H1 (cell line): ENCODE measurements around the gene CIZ1. TPM values are rescaled to one million over a fixed set of nuclear protein-coding genes. Genes with fewer than 3 reads are reported as not detected.
A peak's percentile ranks its signal among the peaks of the same experiment; 100 is the strongest.

Experiments used
- CTCF ChIA-PET: fragments of 300-600 bp; sonication (Branson Sonifier 250); formaldehyde crosslinking; loops from one replicate; lab custom pipeline; 2021; ENCODE audit not compliant: partially characterized antibody; lab: Charles Lee
- POLR2A ChIA-PET: fragments of 300-600 bp; sonication (Branson Sonifier 250); formaldehyde crosslinking; loops from one replicate; lab custom pipeline; 2021; ENCODE audit warnings: inconsistent platforms; ENCODE audit not compliant: partially characterized antibody; lab: Charles Lee
- DNase-seq, 2 experiments: peaks; one replicate each; pipeline versions ENCODE4 v3.0.0 to v3.0.0-alpha.2; 2010 to 2022; ENCODE audit warnings: low spot score in 2 of 2, low read depth in 1 of 2, mixed read lengths in 1 of 2
- FAIRE-seq: peaks from 2 replicates; lab custom pipeline; 2011; peaks lifted over from hg19 to GRCh38; lab: Jason Lieb, UNC
- H2AFZ ChIP-seq: 2 replicates; pipeline ENCODE4 v1.8.1; 2012; ENCODE audit warnings: low read length, inconsistent platforms
- H2AK5ac ChIP-seq: 2 replicates; pipeline ENCODE4 v1.6.1; 2013; ENCODE audit warnings: low read depth, low read length
- H2BK120ac ChIP-seq: replicated peaks from 2 replicates; pipeline ENCODE3; 2013; ENCODE audit warnings: low read depth, low read length, inconsistent platforms
- H2BK12ac ChIP-seq: 2 replicates; pipeline ENCODE4 v1.6.1; 2013; ENCODE audit warnings: low read depth, low read length
- H2BK15ac ChIP-seq: 2 replicates; pipeline ENCODE4 v1.6.1; 2013; ENCODE audit warnings: low read length
- H2BK20ac ChIP-seq: 2 replicates; pipeline ENCODE4 v1.6.1; 2013; ENCODE audit warnings: low read length
- H2BK5ac ChIP-seq: 2 replicates; pipeline ENCODE4 v1.6.1; 2013; ENCODE audit warnings: low read depth, low read length
- H3K14ac ChIP-seq: 2 replicates; pipeline ENCODE4 v1.6.1; 2013; ENCODE audit warnings: inconsistent platforms; ENCODE audit not compliant: insufficient read length
- H3K18ac ChIP-seq: 2 replicates; pipeline ENCODE4 v1.6.1; 2013; ENCODE audit warnings: low read length; ENCODE audit errors: extremely low read depth
- H3K23ac ChIP-seq: 2 replicates; pipeline ENCODE4 v1.6.1; 2013; ENCODE audit warnings: inconsistent platforms; ENCODE audit not compliant: insufficient read length
- H3K23me2 ChIP-seq: 2 replicates; pipeline ENCODE4 v1.6.1; 2013; ENCODE audit warnings: low read depth, low read length
- H3K27ac ChIP-seq: 2 replicates; pipeline ENCODE4 v1.6.1; 2011; ENCODE audit warnings: low read depth, low read length, inconsistent platforms
- H3K27me3 ChIP-seq, 4 experiments: replicated peaks in 1 of 4; 1 replicate in 1 of 4; 2 replicates in 3 of 4; pipeline versions ENCODE4 v1.6.1 to v1.8.1; 2011 to 2013; ENCODE audit warnings: low read length in 3 of 4, mild to moderate bottlenecking in 3 of 4, inconsistent platforms in 2 of 4, mixed read lengths in 2 of 4, moderate library complexity in 1 of 4; ENCODE audit not compliant: control insufficient read depth in 3 of 4, insufficient read depth in 3 of 4; ENCODE audit errors: extremely low read depth in 1 of 4
- H3K36me3 ChIP-seq, 4 experiments: 2 replicates each; pipeline versions ENCODE4 v1.6.1 to v1.8.1; 2011 to 2013; ENCODE audit warnings: mild to moderate bottlenecking in 4 of 4, low read length in 3 of 4, moderate library complexity in 2 of 4, control low read depth in 1 of 4, inconsistent platforms in 1 of 4; ENCODE audit not compliant: insufficient read depth in 4 of 4, control insufficient read depth in 2 of 4
- H3K4ac ChIP-seq: replicated peaks from 2 replicates; pipeline ENCODE3; 2013; ENCODE audit warnings: low read length, low read depth, mixed read lengths, inconsistent platforms; ENCODE audit not compliant: insufficient read length
- H3K4me1 ChIP-seq, 4 experiments: replicated peaks in 1 of 4; 1 replicate in 1 of 4; 2 replicates in 3 of 4; pipeline versions ENCODE4 v1.6.1 to v1.8.1; 2011 to 2013; ENCODE audit warnings: low read length in 3 of 4, inconsistent platforms in 2 of 4, mixed read lengths in 1 of 4; ENCODE audit not compliant: insufficient read depth in 4 of 4, control insufficient read depth in 3 of 4
- H3K4me2 ChIP-seq, 2 experiments: 2 replicates each; pipeline versions ENCODE4 v1.6.1 to v1.8.1; 2011 to 2013; ENCODE audit warnings: low read depth in 2 of 2, low read length in 2 of 2, control low read depth in 1 of 2, inconsistent platforms in 1 of 2, mild to moderate bottlenecking in 1 of 2; ENCODE audit not compliant: insufficient read depth in 1 of 2
- H3K4me3 ChIP-seq, 4 experiments: fragments of 200-600, 300-600 bp in 1 of 4; sonication (generic), shearing (Covaris generic), sonication (Bioruptor Twin) in 1 of 4; 2 replicates each; pipeline versions ENCODE4 v1.5.1 to v1.8.1; 2011 to 2016; ENCODE audit warnings: low read length in 4 of 4, low read depth in 3 of 4, control low read depth in 2 of 4, inconsistent platforms in 2 of 4, mild to moderate bottlenecking in 2 of 4, mixed read lengths in 1 of 4, moderate library complexity in 1 of 4; ENCODE audit not compliant: insufficient read depth in 2 of 4; ENCODE audit errors: extremely low read depth in 1 of 4
- H3K56ac ChIP-seq: replicated peaks from 2 replicates; pipeline ENCODE3; 2013; ENCODE audit warnings: low read depth, mild to moderate bottlenecking, mixed read lengths, low read length, inconsistent platforms; ENCODE audit not compliant: insufficient read length
- H3K79me1 ChIP-seq: 2 replicates; pipeline ENCODE4 v1.6.1; 2013; ENCODE audit warnings: low read depth, low read length, control low read depth
- H3K79me2 ChIP-seq, 2 experiments: 2 replicates each; pipeline versions ENCODE4 v1.6.1 to v1.8.1; 2012 to 2013; ENCODE audit warnings: low read length in 2 of 2, mild to moderate bottlenecking in 2 of 2, inconsistent platforms in 1 of 2; ENCODE audit not compliant: insufficient read depth in 2 of 2, control insufficient read depth in 1 of 2
- H3K9ac ChIP-seq, 4 experiments: replicated peaks in 1 of 4; 1 replicate in 1 of 4; 2 replicates in 3 of 4; pipeline versions ENCODE4 v1.6.1 to v1.8.1; 2011 to 2013; ENCODE audit warnings: low read depth in 3 of 4, low read length in 3 of 4, control low read depth in 2 of 4, mild to moderate bottlenecking in 2 of 4, moderate library complexity in 2 of 4, inconsistent platforms in 1 of 4; ENCODE audit errors: extremely low read depth in 1 of 4
- H3K9me3 ChIP-seq, 2 experiments: 2 replicates each; pipeline versions ENCODE4 v1.6.1 to v1.8.1; 2012 to 2013; ENCODE audit warnings: mild to moderate bottlenecking in 2 of 2, moderate library complexity in 2 of 2, control low read depth in 1 of 2, inconsistent platforms in 1 of 2, low read depth in 1 of 2, low read length in 1 of 2, mixed read lengths in 1 of 2; ENCODE audit not compliant: insufficient read depth in 2 of 2
- H4K20me1 ChIP-seq, 2 experiments: replicated peaks in 1 of 2; 2 replicates each; pipeline versions ENCODE3 to v1.8.1; 2011 to 2013; ENCODE audit warnings: inconsistent platforms in 2 of 2, low read length in 2 of 2, mild to moderate bottlenecking in 1 of 2; ENCODE audit not compliant: insufficient read depth in 2 of 2, control insufficient read depth in 1 of 2
- H4K5ac ChIP-seq: 2 replicates; pipeline ENCODE4 v1.6.1; 2013; ENCODE audit warnings: low read length, low read depth, mixed read lengths, inconsistent platforms; ENCODE audit not compliant: insufficient read length
- H4K8ac ChIP-seq: 2 replicates; pipeline ENCODE4 v1.8.0; 2013; ENCODE audit warnings: mild to moderate bottlenecking, moderate library complexity, low read length, inconsistent platforms; ENCODE audit not compliant: insufficient read depth; ENCODE audit errors: extremely low read depth
- H4K91ac ChIP-seq: replicated peaks from 2 replicates; pipeline ENCODE3; 2013; ENCODE audit warnings: low read length, mixed read lengths, inconsistent platforms; ENCODE audit not compliant: insufficient read length
- CBX5 ChIP-seq: fragments of 300-800, 300-1000 bp; sonication (generic); IDR thresholded peaks from 2 replicates; pipeline ENCODE4 v1.7.1; 2016; ENCODE audit warnings: antibody characterized with exemption, low read length, low read depth
- KDM1A ChIP-seq: fragments of 200-600, 300-600 bp; sonication (generic); IDR thresholded peaks from 2 replicates; pipeline ENCODE4 v1.7.1; 2016; ENCODE audit warnings: mild to moderate bottlenecking, low read length, borderline replicate concordance
- MAFK ChIP-seq: IDR thresholded peaks from 2 replicates; pipeline ENCODE4 v1.6.1; 2012; ENCODE audit warnings: low read depth, mild to moderate bottlenecking, improper control_type of control experiment, low read length
- NANOG ChIP-seq: IDR thresholded peaks from 2 replicates; pipeline ENCODE4 v1.6.1; 2011; ENCODE audit warnings: low read length, low read depth, mild to moderate bottlenecking, inconsistent platforms; ENCODE audit not compliant: insufficient read depth, poor library complexity, severe bottlenecking
- RFX5 ChIP-seq: IDR thresholded peaks from 2 replicates; pipeline ENCODE4 v1.6.1; 2011; ENCODE audit warnings: low read depth, low read length, improper control_type of control experiment, borderline replicate concordance
- RNF2 ChIP-seq: fragments of 200-900, 300-1000 bp; sonication (generic); IDR thresholded peaks from 2 replicates; pipeline ENCODE4 v1.7.1; 2016; ENCODE audit warnings: borderline replicate concordance, low read depth, mild to moderate bottlenecking, antibody characterized with exemption, low read length; ENCODE audit not compliant: poor library complexity, severe bottlenecking; ENCODE audit errors: missing control alignments
- SAP30 ChIP-seq: fragments of 300-600 bp; sonication (generic); IDR thresholded peaks from 2 replicates; pipeline ENCODE4 v1.7.1; 2012; ENCODE audit warnings: low read length, moderate library complexity, mild to moderate bottlenecking, inconsistent platforms; ENCODE audit not compliant: insufficient read depth, insufficient replicate concordance
- SP1 ChIP-seq: IDR thresholded peaks from 2 replicates; pipeline ENCODE4 v1.6.1; 2011; ENCODE audit warnings: low read depth, low read length
- SP2 ChIP-seq: IDR thresholded peaks from 2 replicates; pipeline ENCODE4 v1.6.1; 2012; ENCODE audit warnings: mild to moderate bottlenecking, low read length, inconsistent platforms
- TCF12 ChIP-seq: IDR thresholded peaks from 2 replicates; pipeline ENCODE4 v1.6.1; 2011; ENCODE audit warnings: low read depth, mild to moderate bottlenecking, low read length
- WGBS, 2 experiments: shearing (Covaris generic) in 1 of 2; methylation state at CpG; one replicate each; pipeline versions ENCODE4 v1.1.6 to v1.1.7; 2013 to 2015; ENCODE audit warnings: low lambda C conversion rate in 2 of 2, mixed read lengths in 2 of 2, inconsistent platforms in 1 of 2, low coverage in 1 of 2, missing lambda C conversion rate in 1 of 2; ENCODE audit not compliant: insufficient replicate concordance in 2 of 2, insufficient coverage in 1 of 2, insufficient read length in 1 of 2; ENCODE audit errors: extremely low coverage in 1 of 2, missing lambda C conversion rate in 1 of 2; 5-methylcytosine and 5-hydroxymethylcytosine counted together
- polyA plus RNA-seq, 7 experiments: library from polyadenylated mRNA; depleted of rRNA in 3 of 7; stranded (reverse) in 5 of 7; unstranded in 2 of 7; fragments of >200 nt in 5 of 7; fragments of 200-250 nt in 2 of 7; gene quantifications; 1 replicate in 5 of 7; 2 replicates in 1 of 7; 4 replicates in 1 of 7; pipeline versions ENCODE4 v1.2.1 to v1.2.3, GENCODE V29; 2011 to 2013; ENCODE audit warnings: missing spikeins in 2 of 7, mixed read lengths in 2 of 7
- total RNA-seq: library from RNA; stranded (reverse); fragmentation: NEBNext Ultra II Directional; extraction: Animal tissue kit (Norgen Biotek cat#: 25700); gene quantifications from 2 replicates; pipeline ENCODE4 v1.2.1, GENCODE V29; 2021

CIZ1 gene
- total and polyA plus RNA-seq, 2 of the 8 experiments (the other 6 are each of a cell fraction or from before 2014, with no cell fraction given), result 66.0 to 107 TPM

- WGBS, 2 experiments, result 2% methylated on average over 61 of the region's 82 CpGs; no CpG with 5 or more reads in 1 of the 2 experiments
- TF ChIP-seq SP1, result 0 out of 2 replicates have a peak, but pooled peaks have one; percentile 27
- no peak for TF ChIP-seq SP2
- no peak; the same call in 1 of the 2 replicates for TF ChIP-seq TCF12
- peak; percentile 26 for TF ChIP-seq SAP30
- TF ChIP-seq MAFK, result no peak
- peak; percentile 13 for TF ChIP-seq NANOG
- no peak for TF ChIP-seq KDM1A
- TF ChIP-seq RNF2, result no peak
- TF ChIP-seq CBX5, result no peak
- no peak for TF ChIP-seq RFX5
Observed at GRCh38 chr9:128127990-128128835, 63.2 kb downstream of the CIZ1 start.

More at GRCh38 chr9:128127990-128128835, 63.2 kb downstream of the CIZ1 start:
- Histone ChIP-seq H3K27ac (peak overlapping the region; percentile 95), H3K4me3 (peak overlapping the region; percentile 86 to 96 (median 89)), H3K56ac (peak overlapping the region; percentile 97), H4K20me1 (peaks cover 0 to 11% of the 10 kb centered on the region in 2 experiments), H4K8ac (peak overlapping the region; percentile 99), H4K91ac (peak overlapping the region; percentile 97), H3K4me1 (peaks cover 0 to 6% (median 3%) of the 10 kb centered on the region in 4 experiments; a peak in 4 of 7 replicates), H2BK5ac (peak overlapping the region; percentile 88), H3K23me2 (peaks cover 6% of the 10 kb centered on the region; the same call in 1 of the 2 replicates), H3K14ac (no peak overlapping the region), H3K27me3 (peaks cover 0 to 8% (median 7%) of the 10 kb centered on the region in 4 experiments; a peak in 5 of 7 replicates), H3K4ac (peak overlapping the region; percentile 85), H3K9me3 (peaks cover 0 to 4% of the 10 kb centered on the region in 2 experiments; a peak in 1 of 4 replicates), H3K79me1 (peaks cover 4% of the 10 kb centered on the region; the same call in 1 of the 2 replicates), H3K18ac (peak overlapping the region; percentile 98), H2BK120ac (peak overlapping the region; percentile 90), H3K23ac (no peak overlapping the region), H2AK5ac (no peak overlapping the region), H2AFZ (peak overlapping the region; percentile 79; the same call in 1 of the 2 replicates), H2BK15ac (0 out of 2 replicates have a peak overlapping the region, but pooled peaks have one; percentile 92), H3K9ac (peak overlapping the region; percentile 69 to 85 (median 80)), H3K79me2 (peaks cover 0 to 20% of the 10 kb centered on the region in 2 experiments; a peak in 1 of 4 replicates), H2BK20ac (no peak overlapping the region), H2BK12ac (no peak overlapping the region), H4K5ac (peak overlapping the region; percentile 96), H3K36me3 (peaks cover 0 to 7% (median 4%) of the 10 kb centered on the region in 4 experiments; a peak in 4 of 8 replicates), H3K4me2 (peak overlapping the region; percentile 82 to 91)
- ChIA-PET CTCF (interaction anchor here (0.9 to 9.9 kb wide), 14 partner anchors 8 to 285 kb away, joined by 3 to 74 read pairs (median 4); partner anchors contain the start of gene LCN2), POLR2A (interaction anchor here (0.5 to 4.2 kb wide), 13 partner anchors 8 to 471 kb away, joined by 3 to 21 read pairs (median 4); partner anchors contain the start of gene BBLN)
- DNase-seq, result peak in 1 of 2 experiments; percentile 92
- FAIRE-seq, result no peak
